Measurements from ENCODE around the gene CDH4. TPM values are rescaled to one million over a fixed set of nuclear protein-coding genes. Genes with fewer than 3 reads are reported as not detected.

Gene CDH4
- total and polyA plus RNA-seq, 2 of the 13 experiments (the other 11 are each of a cell fraction or from before 2014, with no cell fraction given), result not detected

GRCh38 chr20:61895016-61895415 lies 643.0 kb downstream of the CDH4 start:
- no peak for ATAC-seq
- Histone ChIP-seq H3K4me2 (ENCODE audit: low read depth, low read length) (no peak overlapping the region), H3K36me3 (replicated peaks in 1 of 2; ENCODE audit: control insufficient read depth in 1 of 2, insufficient read depth in 2 of 2, low read length in 2 of 2) (no peaks in the 10 kb centered on the region), H3K4me1 (ENCODE audit: insufficient read depth, low read length) (peaks cover 3% of the 10 kb centered on the region), H3K27me3 (ENCODE audit: control insufficient read depth in 1 of 2, insufficient read depth in 2 of 2, low read length in 2 of 2) (peaks cover 8 to 49% of the 10 kb centered on the region in 2 experiments; a peak in 4 of 5 replicates), H3K9me3 (ENCODE audit: low read length) (peaks cover 3% of the 10 kb centered on the region; the same call in 1 of the 2 replicates), H3K27ac (ENCODE audit: extremely low read length, insufficient read depth, low read length) (no peak overlapping the region), H2AFZ (ENCODE audit: low read length) (no peak overlapping the region), H3K79me2 (ENCODE audit: insufficient read depth, low read length) (no peaks in the 10 kb centered on the region), H4K20me1 (ENCODE audit: insufficient read depth, low read length) (peaks cover 5% of the 10 kb centered on the region; the same call in 1 of the 2 replicates), H3K9ac (ENCODE audit: insufficient read depth, low read depth, low read length) (no peak overlapping the region), H3K4me3 (replicated peaks in 1 of 3; ENCODE audit: insufficient read depth in 1 of 3, low read depth in 2 of 3, low read length in 3 of 3) (no peak overlapping the region)
- no peak for DNase-seq (ENCODE audit: low spot score)
- FAIRE-seq, result no peak
- WGBS (ENCODE audit: low lambda C conversion rate), result 26% methylated on average over 20 of the region's 22 CpGs
- POLR2A ChIA-PET, result no interaction called here
- CTCF ChIA-PET (ENCODE audit: low intra/inter-chr PET ratio, low total read pairs), result no interaction called here
- in situ Hi-C loops (cut with HindIII; ENCODE audit: extremely low pct_ligation_motif_present, low pct_unique_long_range_greater_than_20kb), result loop anchor here (25.0 kb wide), 1 partner anchor 1833 kb away; no protein-coding TSS in a partner anchor
- intact Hi-C loops (cut with micrococcal nuclease; ENCODE audit: unreplicated experiment), result no loop called here
- no TSS peak for BruUV-seq (replicated peaks)
- peak; percentile 69; the same call in 1 of the 2 replicates for TF ChIP-seq EZH2 (conservative IDR thresholded peaks at IDR 0.05; ENCODE audit: low read depth, low read length)
- TF ChIP-seq ZNF558 (CRISPR knock-in tag; IDR thresholded peaks at IDR 0.05; ENCODE audit: borderline replicate concordance), result no peak

- peaks cover 11 to 54% of the 10 kb centered on the region in 2 experiments; a peak in 4 of 5 replicates for H3K27me3 ChIP-seq (ENCODE audit: control insufficient read depth in 1 of 2, insufficient read depth in 2 of 2, low read length in 2 of 2)
- H3K4me3 ChIP-seq (replicated peaks in 1 of 3; ENCODE audit: insufficient read depth in 1 of 3, low read depth in 2 of 3, low read length in 3 of 3), result no peak overlapping the region
- ATAC-seq (no peak), FAIRE-seq (no peak), DNase-seq (ENCODE audit: low spot score) (no peak)
- no peak overlapping the region for H3K27ac ChIP-seq (ENCODE audit: extremely low read length, insufficient read depth, low read length)
- ChIA-PET CTCF (ENCODE audit: low intra/inter-chr PET ratio, low total read pairs) (interaction anchor here (1.0 to 1.3 kb wide), 2 partner anchors 1684 to 1838 kb away, joined by 3 to 5 read pairs; no protein-coding TSS in a partner anchor), POLR2A (no interaction called here)
- intact Hi-C loops (cut with micrococcal nuclease; ENCODE audit: unreplicated experiment), result no loop called here
- H3K9me3 ChIP-seq (ENCODE audit: low read length), result no peaks in the 10 kb centered on the region
- no peak overlapping the region for H2AFZ ChIP-seq (ENCODE audit: low read length)
- H3K79me2 ChIP-seq (ENCODE audit: insufficient read depth, low read length), result no peaks in the 10 kb centered on the region
- peaks cover 5% of the 10 kb centered on the region; the same call in 1 of the 2 replicates for H4K20me1 ChIP-seq (ENCODE audit: insufficient read depth, low read length)
- no peak overlapping the region for H3K9ac ChIP-seq (ENCODE audit: insufficient read depth, low read depth, low read length)
- 16% methylated on average over 13 of the region's 13 CpGs for WGBS (ENCODE audit: low lambda C conversion rate)
- H3K4me1 ChIP-seq (ENCODE audit: insufficient read depth, low read length), result peaks cover 10% of the 10 kb centered on the region
- H3K4me2 ChIP-seq (ENCODE audit: low read depth, low read length), result no peak overlapping the region
- no TSS peak for BruUV-seq (replicated peaks)
- TF ChIP-seq FIP1L1 (IDR thresholded peaks at IDR 0.05; ENCODE audit: borderline replicate concordance, insufficient read depth, low read depth, low read length) (no peak), ZBTB2 (CRISPR knock-in tag; IDR thresholded peaks at IDR 0.05; ENCODE audit: low read depth) (no peak)
- H3K36me3 ChIP-seq (replicated peaks in 1 of 2; ENCODE audit: control insufficient read depth in 1 of 2, insufficient read depth in 2 of 2, low read length in 2 of 2), result no peaks in the 10 kb centered on the region
- in situ Hi-C loops (cut with HindIII; ENCODE audit: extremely low pct_ligation_motif_present, low pct_unique_long_range_greater_than_20kb), result loop anchor here (25.0 kb wide), 1 partner anchor 1833 kb away; no protein-coding TSS in a partner anchor
Observed at GRCh38 chr20:61895686-61896057, 643.6 kb downstream of the CDH4 start.

Data from HepG2 (cell line).